ENCODE results near the gene SDCBP2.

Gene SDCBP2

DNA sequence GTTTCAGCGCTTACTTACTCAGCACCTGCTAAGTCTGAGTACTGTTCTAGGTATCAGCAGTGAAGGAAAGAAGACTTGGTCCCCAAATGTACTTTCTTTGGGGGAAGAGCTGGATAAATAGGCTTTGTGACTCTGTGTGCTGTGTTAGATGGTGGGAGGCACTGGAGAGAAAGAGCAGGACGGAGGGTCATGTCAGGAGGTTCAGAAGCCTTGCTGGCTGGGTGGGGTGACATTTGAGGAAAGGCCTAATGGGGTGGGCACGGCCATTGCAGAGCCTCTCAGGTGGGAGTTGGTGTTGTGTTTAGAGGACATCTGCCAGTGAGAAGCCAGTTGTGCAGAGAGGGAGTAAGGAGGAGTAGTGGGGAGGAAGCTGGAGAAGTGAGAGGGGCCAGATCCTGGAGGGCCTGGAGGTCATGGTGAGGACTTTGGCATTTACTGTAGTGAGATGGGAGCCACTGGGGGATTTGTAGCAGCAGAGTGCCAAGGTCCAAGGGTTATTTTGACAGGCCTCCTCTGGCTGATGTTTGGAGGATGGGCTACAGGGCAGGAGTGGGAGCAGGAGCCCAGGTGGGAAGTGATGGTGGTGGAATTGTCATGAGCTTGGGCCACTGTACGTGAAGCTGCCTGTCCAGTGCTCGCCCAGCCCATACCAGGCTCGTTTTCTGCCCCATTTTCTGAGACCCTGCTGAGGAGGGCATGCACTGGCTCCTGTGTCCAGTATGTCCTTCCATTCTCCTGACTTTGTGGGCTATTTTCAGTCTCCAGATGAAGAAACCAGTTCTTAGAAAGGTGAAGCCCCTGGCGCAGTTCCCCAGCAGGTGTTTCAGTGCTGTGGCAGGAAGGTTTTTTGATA is 886 bp downstream of the SDCBP2 start:
- no peak for ATAC-seq

GRCh38 chr20:1327241-1327653 is 1.7 kb downstream of the SDCBP2 start:
- ATAC-seq = no peak

GRCh38 chr20:1326031-1326930 is 2.7 kb downstream of the SDCBP2 start:
- ATAC-seq = no peak

DNA sequence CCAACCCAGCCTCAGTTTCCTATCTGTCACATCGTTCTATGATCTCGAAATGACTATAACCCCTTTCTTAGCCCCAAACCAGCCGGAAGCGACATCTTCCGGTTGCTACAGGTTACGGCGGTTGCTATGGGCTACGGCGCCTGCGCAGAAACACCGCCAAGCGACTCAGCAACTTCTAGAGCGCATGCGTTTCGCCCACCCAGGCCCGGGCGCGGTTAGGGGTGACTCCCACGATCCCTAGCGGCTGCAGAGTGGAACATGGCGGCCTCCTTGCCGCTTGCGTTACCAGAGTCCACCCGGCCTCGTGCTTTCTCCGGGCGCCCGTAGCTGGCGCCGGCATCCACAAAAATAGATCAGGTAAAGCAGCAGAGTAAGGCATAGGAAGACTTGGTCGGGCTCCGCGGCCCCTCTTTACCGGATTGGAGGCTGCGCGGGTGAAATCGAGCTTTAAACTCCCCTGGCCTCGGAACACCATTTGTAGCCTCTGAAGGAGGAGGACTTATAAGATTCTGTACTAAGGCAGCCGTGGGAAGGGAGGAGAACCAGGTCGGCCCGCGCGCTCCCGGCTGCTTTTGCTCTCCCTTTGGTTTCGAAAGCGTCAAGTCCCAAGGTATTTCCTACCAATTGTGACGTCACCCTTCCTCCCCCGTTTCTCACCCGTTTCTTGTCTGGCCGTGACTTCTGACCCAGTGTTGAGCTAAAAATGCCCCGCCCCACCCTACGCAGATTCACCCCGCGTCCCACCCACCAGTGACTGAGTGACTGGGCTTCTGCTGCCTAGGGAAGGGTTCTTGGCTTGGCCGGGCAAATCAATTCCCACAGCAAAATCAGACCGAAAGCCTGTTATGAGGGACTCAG is 3.5 kb downstream of the SDCBP2 start:
- peak; percentile 82 to 89 for ATAC-seq

DNA sequence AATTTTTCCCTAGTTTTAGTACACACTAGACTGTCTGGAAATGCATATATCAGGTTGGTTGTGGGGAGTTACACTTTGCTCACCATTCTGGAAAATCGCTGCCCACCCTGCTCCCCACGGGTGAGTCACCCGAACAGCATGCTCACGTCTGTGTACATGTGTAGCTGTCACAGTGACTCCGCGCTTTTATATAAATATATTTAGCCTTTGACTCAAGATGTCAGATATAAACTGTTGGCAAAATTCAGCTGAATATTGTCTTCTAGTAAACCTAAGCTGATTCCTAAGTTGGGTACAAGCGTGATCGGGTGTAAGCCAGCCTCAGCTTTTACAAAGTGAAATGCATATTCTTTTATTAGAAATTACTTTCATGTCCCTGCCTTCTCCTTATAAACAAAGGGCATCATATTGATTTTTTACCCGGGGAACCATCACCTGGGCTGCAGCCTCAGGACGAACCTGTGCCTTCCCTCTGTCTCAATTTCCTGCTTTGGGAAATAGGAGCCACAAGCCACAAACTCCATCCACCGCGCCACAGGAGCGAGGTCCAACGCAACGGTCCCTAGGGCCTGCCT is 4.3 kb downstream of the SDCBP2 start:
- peak; percentile 7 to 28 for ATAC-seq

- ATAC-seq = no peak
These were observed 4.9 kb downstream of the SDCBP2 start for GRCh38 chr20:1323830-1324597.

- no peak for ATAC-seq
These were observed 5.7 kb downstream of the SDCBP2 start for GRCh38 chr20:1323256-1323655.

GRCh38 chr20:1322511-1323245 is 6.3 kb downstream of the SDCBP2 start:
- no peak for ATAC-seq

DNA sequence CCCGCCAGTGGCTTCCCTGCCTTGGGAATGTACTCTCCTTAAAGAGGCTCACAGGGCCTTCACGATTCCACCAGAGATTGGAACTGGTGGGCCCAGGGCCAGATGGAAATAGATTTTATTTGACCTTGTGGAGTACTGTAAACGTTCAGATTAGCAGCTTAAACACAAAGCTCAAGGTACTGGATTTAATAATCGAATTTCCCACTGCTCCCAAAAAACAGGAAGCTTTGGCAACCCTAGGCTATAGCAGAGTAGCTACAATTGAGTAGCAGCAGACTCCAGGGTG is 7.3 kb downstream of the SDCBP2 start:
- ATAC-seq = no peak

DNA sequence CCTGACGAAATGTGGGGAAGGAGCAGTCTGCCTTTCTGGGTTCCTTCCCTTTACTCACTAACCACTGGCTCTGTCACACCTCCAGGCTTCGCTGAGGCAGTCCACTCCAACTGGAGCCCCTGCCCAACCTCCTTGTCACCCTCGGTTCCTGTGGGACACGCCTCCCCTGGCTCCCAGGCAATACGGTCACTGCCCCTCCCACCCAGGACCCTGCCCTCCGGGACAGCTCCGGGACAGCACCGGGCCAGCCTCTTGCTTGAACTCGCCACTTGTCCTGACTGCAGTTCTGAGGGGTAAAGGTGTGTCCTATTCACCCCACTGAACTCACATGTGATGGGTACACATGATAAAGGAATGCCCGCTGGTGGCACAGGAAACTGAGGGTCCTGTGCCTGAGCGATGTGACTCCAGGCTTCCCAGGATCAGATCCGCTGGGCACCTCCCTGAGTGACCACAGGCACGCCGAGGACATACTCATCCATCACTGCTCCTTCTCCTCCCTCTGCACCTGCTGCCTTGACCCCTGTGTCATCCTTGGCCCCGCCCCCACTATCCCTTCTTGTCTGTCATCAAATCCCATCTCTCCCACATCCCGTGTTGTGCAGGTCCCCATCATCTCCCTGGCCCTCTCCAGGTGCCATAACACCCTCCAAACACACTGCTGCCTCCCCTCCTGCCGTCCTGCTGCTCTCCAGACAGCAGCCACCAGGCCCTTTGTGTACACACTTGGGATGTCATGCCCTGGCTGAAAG is 7.9 kb downstream of the SDCBP2 start:
- ATAC-seq = no peak

GRCh38 chr20:1320016-1320415 is 8.9 kb downstream of the SDCBP2 start:
- ATAC-seq = no peak

- no peak for ATAC-seq
These were observed 9.5 kb downstream of the SDCBP2 start for GRCh38 chr20:1319462-1319861.

DNA sequence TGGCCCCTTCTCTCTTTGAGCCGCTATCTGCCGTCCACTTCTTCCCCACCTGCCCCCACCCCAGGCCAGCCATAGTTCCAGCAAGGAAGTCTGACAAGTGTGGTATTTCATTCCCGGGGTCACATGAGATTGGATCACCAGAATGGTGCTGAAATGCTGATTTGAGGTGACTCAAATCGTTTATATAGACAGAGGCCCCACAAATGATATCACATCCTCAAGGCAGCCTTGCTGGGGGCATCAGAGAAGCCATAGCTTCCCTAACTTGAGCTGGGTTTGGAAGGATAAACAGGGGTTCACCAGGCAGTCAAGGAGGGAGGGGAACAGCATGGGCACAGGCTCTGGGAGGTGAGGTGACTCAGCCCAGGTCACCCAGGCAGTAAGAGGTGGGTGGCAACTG is 9.9 kb downstream of the SDCBP2 start:
- ATAC-seq = no peak

DNA sequence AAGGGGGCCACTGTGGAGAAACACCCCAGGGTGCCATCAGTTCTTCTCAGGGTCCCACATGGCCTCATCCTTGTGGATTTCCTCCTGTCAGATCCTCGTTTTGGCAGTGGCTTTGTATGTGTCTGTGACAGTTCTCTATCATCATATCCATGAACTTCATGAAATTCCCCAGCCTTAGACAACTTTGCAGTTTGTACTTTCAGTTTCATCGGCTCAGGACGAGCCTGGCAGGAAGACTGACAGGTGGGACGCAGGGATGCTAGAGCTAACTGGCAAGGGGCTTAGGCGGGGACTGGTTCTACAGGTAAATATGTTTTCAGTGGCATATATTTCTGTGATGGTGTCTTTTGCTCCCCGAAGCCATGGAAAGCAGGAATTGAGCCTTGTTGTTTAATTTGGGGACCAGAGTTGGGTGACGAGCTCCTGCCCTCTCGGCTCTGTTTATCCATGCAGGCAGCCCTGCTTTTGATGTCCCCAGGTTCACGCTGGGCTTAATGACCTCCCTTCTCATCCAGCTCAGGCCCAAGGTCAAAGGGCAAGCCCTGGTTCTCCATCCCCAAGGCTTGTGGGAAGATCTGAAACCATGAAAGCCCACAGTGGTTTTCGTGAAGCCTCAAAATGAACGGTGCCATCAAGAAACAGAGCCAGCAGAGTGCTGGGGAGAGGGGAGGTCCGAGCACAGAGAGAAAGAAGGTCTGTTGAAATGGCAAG is 11.2 kb downstream of the SDCBP2 start:
- no peak for ATAC-seq

GRCh38 chr20:1315804-1316203 is 13.1 kb downstream of the SDCBP2 start:
- no peak for ATAC-seq

GRCh38 chr20:1313236-1313964 is 15.5 kb downstream of the SDCBP2 start:
- ATAC-seq = peak; percentile 48 to 72

DNA sequence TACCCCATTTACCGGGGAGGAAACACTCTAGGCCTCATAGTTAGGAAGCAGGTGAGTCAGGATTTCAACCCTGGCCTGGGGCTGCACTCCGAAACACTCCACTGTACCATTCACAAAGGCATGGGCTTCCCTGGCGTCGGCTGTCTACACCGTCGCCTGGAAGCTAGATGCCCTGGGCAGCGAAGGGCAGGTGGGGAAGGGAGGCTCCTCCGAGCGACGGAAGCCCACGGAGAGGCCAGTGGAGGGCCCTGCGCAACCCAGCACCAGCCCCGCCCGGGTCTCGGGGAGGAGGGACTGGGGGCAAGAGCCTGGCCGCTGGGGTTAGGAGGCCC is 16.1 kb downstream of the SDCBP2 start:
- no peak for ATAC-seq

GRCh38 chr20:1312308-1312707 is 16.6 kb downstream of the SDCBP2 start:
- ATAC-seq = no peak

Measured in activated CD4-positive, CD25-positive, alpha-beta regulatory T cell treated with anti-CD3 and anti-CD28 coated beads, Interleukin-2, amount 50 U/mL, for 24 hours (primary cell).